ENCODE results near the gene KPTN. TPM values are rescaled to one million over a fixed set of nuclear protein-coding genes. Genes with fewer than 3 reads are reported as not detected.

Gene KPTN
- total RNA-seq, 1 donor = 2.9 TPM

GRCh38 chr19:47445527-47445926 is 38.5 kb downstream of the KPTN start:
- H3K4me3 ChIP-seq (ENCODE audit: low read depth, low read length) = no peak overlapping the region
- TF ChIP-seq CTCF (IDR thresholded peaks at IDR 0.05; ENCODE audit: insufficient read depth, low read length) = no peak
- no peak for DNase-seq (ENCODE audit: low read depth)

- no peak for DNase-seq (ENCODE audit: low read depth)
- no peak overlapping the region for H3K4me3 ChIP-seq (ENCODE audit: low read depth, low read length)
- no peak for TF ChIP-seq CTCF (IDR thresholded peaks at IDR 0.05; ENCODE audit: insufficient read depth, low read length)
Measured at GRCh38 chr19:47444388-47444821, 39.6 kb downstream of the KPTN start.

DNA sequence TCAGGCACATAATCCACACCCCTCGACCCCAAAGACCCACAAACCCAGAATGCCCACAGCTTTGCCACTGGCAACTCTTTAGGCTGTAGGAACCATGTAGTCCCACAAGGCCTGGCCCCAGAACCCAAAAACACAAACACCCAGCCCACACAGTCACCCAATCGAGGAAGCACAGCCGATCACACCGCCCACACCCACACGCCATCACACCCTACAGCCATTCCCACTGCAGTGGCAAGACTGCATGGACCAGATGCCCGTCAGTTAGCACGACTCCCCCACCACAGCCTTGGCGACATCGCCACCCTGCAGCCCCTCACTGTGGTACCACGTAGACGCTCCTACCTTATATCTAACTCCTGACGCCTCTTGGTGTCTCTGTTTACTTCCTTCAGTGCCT is 40.7 kb downstream of the KPTN start:
- H3K4me3 ChIP-seq (ENCODE audit: low read depth, low read length) = no peak overlapping the region
- TF ChIP-seq CTCF (IDR thresholded peaks at IDR 0.05; ENCODE audit: insufficient read depth, low read length) = no peak
- DNase-seq (ENCODE audit: low read depth) = no peak

- DNase-seq (ENCODE audit: low read depth) = no peak
- TF ChIP-seq CTCF (IDR thresholded peaks at IDR 0.05; ENCODE audit: insufficient read depth, low read length) = no peak
- no peak overlapping the region for H3K4me3 ChIP-seq (ENCODE audit: low read depth, low read length)
Measured at GRCh38 chr19:47438793-47439220, 45.2 kb downstream of the KPTN start.

GRCh38 chr19:47437500-47437899 is 46.5 kb downstream of the KPTN start:
- H3K4me3 ChIP-seq (ENCODE audit: low read depth, low read length) = no peak overlapping the region
- DNase-seq (ENCODE audit: low read depth) = no peak

GRCh38 chr19:47436712-47437401 is 47.2 kb downstream of the KPTN start:
- peak; percentile 62 for DNase-seq (ENCODE audit: low read depth)
- H3K4me3 ChIP-seq (ENCODE audit: low read depth, low read length) = no peak overlapping the region
- TF ChIP-seq CTCF (IDR thresholded peaks at IDR 0.05; ENCODE audit: insufficient read depth, low read length) = peak; percentile 82

More at GRCh38 chr19:47437500-47437899, 46.5 kb downstream of the KPTN start:
- no peak for TF ChIP-seq CTCF (IDR thresholded peaks at IDR 0.05; ENCODE audit: insufficient read depth, low read length)

All from fibroblast of the aortic adventitia (primary cell).